Prostate gland (tissue), 2 donors: ENCODE data around the gene ATP2C2.

Experiments used
- CTCF ChIP-seq, 4 experiments: fragments of 200-600 bp in 2 of 4; fragments of 450-650 bp in 2 of 4; sonication (generic) in 2 of 4; IDR thresholded peaks; 1 replicate in 3 of 4; 2 replicates in 1 of 4; pipeline ENCODE4 v1.5.1; 2016 to 2019; ENCODE audit warnings: antibody characterized with exemption in 4 of 4, mild to moderate bottlenecking in 2 of 4, moderate library complexity in 2 of 4
- POLR2AphosphoS5 ChIP-seq: sonication (generic); formaldehyde crosslinking; IDR thresholded peaks from one replicate; pipeline ENCODE4 v1.6.1; 2017; ENCODE audit warnings: antibody characterized with exemption

GRCh38 chr16:84511180-84511800, 143.0 kb downstream of the ATP2C2 start:
- TF ChIP-seq CTCF (IDR thresholded peaks at IDR 0.05), result peak; percentile 89 to 99 (median 96)
- TF ChIP-seq POLR2AphosphoS5, result peak; percentile 84
